ENCODE results near the gene CNPY1.

The CNPY1 gene

DNA sequence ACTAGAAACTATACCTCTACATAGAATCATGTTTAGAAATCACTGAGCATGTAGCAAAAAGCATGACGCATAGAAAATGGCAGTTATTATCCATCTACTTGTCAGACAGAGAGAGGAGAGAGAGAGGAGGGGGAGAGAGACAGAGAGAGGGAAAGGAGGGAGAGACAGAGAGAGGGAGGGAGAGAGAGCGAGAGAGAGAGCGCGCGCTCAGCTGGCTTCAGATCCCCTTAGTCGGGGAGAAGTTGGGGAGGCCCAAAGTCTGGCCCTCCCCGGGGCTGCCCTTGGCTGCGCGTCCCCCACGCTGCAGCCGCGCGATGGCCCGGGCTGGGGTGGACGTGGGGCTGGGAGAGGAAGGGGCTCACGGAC, 37.0 kb downstream of the CNPY1 start:
- no peak for FAIRE-seq

DNA sequence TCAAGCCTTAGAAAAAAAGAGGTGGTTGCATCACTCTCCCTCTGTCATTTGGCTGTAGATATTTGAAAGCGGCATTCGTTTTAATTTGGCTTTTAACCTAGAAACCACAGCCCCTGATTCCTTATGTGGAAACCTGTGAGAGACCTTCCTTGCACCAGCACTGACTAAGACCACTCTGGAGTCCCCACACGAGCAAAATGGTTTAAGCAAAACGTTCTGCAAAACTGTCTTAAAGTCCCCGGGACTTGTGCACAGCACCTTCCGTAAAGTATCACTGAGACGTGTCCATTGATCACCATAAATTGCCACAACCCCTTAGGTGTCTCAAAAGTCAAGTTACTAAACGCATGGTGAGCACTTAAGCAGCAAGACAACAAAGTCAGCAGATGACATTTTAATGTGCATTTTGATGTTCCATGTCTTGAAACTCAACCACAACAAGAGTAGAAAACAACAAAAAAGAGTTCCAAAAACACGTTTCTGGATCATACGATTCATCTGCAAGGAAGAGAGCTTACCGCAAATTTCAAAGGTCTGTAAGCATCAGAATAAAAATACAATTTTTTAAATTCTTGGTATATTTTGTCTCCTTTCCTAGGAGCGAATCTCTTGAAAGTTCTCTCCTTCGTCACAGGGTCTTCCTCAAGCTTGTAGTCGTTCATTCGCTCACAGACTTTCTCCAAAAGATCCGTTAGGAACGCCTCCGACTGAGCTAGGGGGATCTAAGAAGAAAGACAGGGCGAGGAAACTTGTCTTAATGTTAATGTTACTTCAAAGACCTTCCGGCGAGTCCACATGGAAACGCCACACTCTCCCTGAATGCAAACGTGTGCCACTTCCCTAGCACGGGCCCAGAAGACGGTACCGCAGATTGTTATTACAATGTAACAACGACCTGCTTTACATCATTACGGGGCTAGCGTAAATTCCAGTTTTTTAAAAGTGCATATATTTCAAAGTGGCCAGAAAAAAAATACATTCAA, 37.7 kb downstream of the CNPY1 start:
- FAIRE-seq: no peak

DNA sequence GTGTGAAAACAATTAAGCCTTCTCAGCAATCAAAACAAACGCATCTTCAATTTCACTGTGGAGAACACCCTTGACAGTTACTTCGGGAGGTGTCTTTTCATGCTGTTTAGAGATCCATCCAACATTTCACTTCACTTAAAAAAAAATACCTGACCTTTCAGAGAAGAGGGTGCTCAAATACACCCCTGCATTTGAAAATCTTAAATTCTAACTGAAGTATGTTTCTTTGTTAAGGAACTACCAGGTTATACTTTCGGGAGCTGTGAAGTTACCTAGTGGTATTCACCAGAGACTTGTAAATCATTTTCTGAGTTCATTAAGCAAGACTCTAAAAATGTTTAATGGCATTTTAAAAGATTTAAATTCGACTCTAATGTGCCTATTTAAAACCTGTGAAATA, 38.8 kb downstream of the CNPY1 start:
- FAIRE-seq: no peak

DNA sequence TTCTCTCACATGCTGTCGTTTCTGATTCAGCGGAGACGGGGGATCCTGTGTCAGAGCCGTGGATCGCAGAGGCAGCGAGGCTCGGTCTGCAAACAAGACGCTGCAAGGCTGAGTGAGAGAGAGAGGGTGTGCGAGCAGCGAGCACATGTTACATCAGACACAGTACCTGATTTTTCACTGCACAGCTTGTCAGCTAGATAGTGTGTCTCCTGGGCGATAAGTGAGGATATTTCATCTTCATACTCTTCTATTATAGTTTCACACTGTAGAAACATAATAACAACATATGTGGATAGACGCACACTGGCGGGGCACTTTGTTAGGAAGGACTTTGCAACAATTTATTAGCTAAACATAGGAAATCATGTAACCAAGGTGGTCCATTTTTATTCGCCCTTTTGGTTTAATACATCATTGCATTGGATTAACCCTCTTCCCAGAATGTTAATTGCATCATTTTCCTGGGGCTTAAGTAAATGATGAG, 39.5 kb downstream of the CNPY1 start:
- no peak for FAIRE-seq

DNA sequence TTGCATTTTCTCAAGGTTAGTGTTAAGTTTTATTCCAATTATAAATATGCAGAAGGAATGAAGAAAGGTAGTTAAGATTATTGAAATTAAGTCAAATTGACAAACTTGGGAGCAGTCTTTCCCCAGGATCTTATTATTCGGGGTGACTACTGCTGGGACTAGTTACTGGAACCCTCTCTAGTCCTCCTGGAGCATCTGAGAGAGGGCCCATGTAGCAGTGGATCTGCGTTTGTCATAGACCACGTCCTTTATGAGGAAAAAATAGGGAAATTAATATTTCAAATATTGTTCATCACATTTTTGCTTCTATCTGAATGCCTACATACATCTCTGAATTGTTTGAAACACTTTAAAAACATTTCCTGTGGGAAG, 41.0 kb downstream of the CNPY1 start:
- FAIRE-seq: no peak

DNA sequence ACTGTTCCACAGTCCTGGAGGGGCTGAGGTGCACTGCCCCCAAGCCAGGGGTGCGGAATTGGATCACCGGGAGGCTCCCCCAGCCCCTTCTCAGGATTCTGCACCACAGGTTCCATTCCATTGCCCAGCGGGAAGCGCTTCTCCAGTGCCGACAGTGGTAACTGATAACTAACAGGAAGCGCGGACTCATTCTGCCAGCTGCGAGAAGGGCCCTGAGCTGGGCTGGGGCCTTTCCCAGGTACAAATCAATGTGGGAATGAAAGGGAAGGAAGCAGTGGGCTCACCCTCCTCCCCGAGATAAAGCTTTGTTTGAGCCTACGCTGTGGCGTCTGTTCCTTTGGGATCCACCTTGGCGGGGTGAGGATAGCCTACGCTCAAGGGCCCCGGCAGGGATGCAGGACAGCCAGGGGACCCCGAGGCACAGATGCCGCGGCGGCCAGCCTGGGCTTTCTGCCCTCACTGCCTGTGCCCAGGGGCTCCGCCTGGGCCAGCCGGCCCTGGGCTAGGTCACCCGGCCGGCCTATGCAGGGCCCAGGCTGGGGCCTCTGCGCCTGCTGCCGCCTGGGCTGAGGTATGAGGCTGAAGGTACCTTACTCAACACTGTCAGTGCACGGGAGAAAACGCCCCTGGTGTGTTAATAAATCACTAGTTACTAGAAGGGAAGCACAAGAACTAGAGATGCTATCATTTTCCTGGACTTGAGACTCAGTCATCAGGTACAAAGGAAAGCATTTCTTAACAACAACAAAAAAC, 49.0 kb downstream of the CNPY1 start:
- FAIRE-seq: no peak

DNA sequence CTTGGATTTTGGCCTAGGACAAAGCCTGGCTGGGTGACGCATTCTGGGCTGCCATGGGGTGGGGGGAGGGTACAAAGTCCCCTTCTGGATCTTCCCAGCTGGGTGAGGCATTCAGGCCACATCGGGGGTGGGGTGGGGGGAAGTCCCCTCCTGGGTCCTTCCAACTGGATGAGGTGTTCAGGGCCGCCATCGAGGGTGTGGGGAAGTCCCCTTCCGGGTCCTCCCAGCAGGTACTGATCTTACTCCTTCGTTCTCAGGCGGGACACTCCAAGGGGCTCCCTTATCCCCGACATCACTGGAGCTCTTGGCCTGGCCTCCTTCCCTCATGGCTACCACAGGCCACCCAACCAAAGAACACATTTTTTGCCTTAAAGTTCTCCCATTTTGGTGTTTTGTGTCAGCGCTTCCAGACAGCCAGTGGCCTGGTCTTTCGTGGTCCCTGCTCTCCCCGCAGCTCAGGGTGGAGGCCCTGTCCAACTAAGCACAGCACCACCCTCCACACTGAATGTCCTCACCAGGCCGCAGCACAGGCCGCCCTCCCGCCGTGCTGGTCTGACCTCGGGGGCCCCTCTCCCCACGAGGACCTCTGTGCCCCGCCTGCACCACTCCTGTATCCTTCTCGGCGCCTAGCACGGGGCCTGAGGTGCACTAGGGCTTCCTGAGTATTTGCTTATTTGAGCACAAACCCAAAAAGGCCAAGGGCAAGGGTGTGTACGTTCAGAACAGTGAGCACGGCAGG, 49.9 kb downstream of the CNPY1 start:
- no peak for FAIRE-seq

DNA sequence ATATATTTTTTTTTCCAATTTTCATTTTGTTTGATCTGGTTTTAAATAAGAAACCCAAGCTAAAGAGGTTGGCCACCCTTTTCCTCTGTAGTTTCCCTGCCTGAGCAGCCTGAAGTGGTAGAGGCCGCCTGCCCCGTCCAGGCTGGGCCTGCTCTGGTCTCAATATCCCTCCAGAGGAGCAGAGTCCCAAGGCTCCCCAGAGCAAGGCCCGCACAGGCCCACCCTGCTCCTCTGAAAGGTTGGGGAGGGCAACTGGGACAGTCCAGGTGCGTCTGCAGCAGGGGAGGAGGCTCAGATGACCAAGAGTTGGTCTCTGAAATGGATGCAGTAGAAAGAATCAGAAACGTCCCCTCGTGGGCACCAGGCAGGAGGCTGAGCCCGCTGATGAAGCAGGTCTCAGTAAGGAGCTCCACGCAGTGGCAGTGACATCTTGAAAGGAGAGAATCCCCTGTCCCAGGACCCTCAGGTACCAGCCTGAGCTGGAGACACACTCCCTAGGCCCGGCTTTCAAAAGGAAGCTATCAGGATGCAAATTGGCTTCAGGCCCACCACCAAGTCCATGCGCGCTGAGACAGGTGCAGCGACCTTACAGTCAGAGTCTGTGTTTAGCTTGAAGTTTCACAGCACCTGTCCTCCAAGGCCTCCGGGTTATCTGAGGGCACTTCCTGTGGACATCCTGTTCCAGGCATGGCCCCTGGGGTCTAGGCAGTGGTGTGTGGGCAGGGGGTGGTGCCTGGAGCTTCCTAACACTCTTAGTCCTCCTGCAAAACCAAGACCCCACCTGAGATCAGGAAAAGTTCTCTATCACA, 50.7 kb downstream of the CNPY1 start:
- FAIRE-seq: no peak

DNA sequence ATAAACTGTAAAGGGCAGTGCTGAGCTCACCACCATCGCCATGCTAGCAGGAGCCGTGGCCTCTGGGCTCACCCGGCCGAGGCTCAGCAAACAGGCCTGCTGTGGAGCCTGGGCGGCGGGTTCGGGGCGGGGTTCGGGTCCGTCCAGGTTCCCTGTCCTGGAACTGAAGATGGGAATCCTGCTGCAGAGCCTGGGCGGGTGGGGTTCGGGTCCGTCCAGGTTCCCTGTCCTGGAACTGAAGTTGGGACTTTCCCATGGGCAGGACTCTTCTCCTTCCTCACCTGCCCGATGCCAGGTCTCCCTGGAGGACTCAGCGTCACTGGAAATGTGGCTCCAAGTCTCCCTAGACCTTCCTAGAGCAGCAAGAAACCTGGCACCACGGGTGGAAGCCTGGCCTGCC, 51.8 kb downstream of the CNPY1 start:
- FAIRE-seq: no peak

DNA sequence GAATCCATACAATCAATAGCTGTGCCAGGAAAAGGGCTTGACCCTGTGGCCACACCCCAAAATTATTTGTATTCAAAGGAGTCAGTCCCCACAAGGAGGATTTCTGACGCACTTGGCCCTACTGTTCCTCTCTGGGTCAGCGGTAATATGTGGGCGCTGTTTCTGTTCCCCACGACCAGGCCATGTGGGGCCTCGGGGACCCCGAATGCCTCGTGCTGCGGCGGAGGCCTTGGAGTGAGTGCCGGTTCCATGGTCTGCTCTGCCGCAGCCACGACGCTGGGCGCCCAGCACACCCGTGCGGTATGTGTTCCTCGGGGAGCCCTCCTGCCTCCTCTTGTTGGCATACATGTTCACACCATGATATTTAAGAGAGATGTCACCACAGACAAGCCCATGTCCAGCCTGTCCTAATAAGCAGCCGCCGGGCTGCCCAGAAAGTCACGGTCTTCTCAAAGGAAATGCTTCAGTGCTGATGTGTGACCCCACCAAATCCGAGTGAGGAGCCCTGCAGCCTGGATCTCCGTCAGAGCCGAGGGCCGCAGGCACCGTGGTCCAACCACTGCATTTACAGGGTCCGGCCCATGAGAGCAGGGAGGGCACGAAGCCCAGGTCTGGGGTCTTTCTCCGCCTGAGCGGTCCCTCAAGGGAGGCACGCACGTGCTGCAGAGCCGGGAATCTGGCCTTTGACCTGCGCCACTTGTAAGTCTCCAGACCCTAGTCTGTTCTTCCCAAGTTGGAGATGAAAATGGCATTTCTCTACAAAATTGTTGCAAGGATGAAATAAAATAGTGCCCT, 52.4 kb downstream of the CNPY1 start:
- FAIRE-seq: no peak

DNA sequence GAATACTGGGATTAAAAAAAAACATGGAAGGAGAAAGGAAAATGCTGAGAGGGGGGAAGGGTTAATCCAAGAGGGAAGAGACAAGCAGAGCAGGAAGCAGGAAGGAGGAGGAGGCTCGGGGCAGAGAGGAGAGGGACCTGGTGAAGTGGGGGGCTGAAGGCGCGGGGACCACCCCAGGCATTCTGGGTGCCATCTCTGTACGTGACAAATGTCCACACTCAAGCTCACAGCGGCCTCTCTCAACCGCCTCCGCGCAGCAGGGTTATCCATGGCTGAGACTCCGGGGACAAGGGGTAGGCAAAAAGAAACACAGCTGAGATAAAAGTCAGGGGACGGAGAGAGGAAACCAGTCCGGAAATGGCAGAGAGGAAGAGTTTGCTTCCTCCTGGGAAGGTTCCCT, 54.5 kb downstream of the CNPY1 start:
- no peak for FAIRE-seq

DNA sequence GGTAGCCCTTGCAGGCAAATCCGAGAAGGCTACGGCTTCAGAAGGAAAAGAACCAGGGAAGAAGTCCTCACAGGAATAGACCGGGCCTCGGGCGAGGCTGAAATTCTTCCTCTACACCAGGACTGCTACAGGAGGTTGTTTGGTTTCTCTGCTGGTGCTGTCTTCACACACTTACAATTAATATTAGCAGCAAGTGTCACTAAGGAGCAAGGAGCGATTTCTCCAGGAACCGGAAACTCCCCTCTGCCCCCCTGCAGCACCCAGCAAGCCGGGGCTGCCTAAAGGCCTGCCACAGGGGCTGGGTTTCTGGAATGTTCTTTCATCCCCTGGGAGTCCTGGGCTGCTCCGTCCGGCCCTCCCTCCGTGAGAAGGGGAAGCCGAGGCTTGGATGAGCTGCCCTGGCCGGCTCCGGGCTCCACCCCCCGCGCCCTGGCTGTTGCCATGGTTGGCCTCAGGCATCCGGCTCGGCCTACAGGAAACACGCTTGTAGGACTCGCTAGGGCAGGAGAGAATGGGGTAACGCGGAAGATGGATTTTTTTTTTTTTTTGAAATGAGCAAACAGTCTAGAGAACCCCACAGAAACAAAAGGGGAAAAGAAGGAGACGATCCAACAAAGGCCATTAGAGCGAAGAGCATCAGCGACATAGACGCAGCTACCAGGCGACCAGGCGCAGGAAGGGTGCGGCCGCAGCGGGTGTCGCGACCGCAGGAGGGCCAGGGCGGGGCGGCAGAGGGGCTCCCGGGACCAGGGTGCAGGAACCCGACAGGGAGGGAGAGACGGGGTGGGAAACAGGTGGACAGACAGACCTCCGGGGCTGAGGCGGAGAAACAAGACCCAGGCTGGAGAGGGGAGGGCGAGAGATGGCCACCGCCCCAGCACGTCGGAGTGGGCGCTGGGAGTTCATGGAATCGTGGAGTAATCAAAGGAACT, 55.4 kb downstream of the CNPY1 start:
- no peak for FAIRE-seq

DNA sequence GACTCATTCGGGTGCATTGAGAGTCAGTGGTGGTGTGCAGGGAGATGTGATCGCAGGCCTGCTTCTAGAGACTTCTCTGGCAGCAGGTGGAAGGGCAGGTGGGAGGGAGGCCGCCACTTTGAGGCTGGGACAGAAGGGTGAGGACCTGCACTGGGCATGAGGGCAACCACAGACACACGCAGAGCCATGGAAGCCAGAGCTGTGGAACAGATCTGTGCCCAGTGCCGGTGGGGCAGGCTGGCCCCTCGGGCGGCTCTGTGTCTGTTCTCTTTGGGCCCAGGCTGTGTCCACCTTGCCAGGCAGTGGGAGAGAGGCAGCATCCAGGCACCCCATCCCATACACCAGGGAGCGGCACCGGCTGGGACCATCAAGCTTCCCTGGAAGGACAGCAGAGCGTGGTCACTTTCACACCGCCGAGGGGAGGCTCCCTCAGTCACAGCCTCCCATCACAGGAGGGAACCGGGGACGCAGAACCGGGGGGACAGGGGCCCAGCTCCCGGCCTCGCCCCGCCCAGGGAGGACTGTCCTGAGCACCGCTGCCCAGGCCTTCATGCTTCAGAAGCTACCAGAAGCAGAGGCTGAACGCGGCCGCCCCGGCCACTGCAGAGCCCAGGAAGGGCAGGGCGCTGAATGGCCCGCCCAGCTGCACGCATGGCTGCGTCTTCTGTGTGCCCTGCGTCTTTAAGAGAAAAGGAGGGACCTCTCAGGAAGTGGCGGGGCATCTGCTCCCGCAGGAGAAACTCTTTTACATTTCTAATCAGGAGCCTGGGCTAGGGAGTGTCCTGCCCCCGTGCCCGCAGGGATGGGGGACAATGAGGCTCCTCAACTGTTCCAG, 56.3 kb downstream of the CNPY1 start:
- no peak for FAIRE-seq

DNA sequence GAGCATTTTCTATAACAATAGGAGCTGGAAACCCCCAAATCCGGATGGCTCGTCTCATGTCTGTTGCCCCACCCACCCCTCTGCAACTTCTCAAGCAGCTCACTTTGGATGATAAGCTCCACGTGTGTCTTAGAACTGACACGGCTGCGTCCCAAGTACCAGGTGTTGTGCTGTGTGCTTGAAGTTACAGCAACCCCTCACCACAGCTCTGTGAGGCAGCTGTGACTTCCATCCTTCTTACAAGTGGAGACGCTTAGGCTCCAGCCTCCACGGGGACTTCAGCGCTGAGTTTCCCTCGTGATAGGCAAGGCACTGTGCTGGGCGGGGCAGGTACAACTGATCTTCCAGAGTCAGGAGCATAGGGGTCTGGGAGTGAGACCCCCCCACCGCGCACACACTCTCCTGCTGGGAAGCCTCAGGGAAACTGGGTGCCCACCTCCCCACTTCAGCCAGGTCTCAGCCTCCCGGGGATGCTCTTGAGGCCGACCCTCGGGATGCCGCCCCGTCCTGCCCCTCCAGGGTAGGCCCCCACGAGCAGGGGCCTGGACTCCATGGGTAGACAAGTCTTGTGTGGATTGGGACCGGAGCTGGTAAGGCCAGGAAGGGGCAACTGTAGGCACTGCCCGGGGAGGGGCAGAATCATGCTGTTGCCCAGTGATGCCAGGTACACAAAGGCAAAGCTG, 57.1 kb downstream of the CNPY1 start:
- FAIRE-seq: no peak

DNA sequence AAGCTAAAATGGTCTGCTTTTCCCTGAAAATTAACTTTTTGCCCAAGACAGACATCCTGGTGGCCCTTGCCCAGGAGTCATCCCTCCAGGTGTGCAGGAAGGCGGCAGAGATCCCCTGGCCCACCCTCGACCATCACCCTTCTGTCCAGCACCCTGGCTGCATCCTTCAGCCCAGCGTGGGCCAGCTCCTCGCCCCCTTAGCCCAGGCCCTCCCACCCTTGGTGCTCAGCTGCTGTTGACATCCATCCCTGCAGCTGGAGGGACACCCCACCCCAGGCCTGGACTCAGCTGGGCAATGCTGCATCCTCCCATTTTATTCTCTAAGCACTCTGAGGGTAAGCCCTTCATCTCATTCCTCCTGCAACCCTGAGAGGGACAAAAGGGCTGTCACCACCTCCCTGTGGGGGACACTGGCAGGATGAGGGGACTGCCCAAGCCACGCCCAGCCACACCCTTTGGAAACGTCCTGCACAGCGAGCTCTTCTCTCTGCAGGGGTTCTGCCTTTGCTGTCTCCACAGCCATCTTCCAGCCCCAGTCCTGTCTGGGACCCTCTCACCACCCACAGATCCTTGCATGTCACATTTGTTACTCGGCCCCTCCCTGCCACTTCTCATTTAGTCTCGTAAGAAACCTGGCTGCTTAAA, 57.8 kb downstream of the CNPY1 start:
- FAIRE-seq: no peak

DNA sequence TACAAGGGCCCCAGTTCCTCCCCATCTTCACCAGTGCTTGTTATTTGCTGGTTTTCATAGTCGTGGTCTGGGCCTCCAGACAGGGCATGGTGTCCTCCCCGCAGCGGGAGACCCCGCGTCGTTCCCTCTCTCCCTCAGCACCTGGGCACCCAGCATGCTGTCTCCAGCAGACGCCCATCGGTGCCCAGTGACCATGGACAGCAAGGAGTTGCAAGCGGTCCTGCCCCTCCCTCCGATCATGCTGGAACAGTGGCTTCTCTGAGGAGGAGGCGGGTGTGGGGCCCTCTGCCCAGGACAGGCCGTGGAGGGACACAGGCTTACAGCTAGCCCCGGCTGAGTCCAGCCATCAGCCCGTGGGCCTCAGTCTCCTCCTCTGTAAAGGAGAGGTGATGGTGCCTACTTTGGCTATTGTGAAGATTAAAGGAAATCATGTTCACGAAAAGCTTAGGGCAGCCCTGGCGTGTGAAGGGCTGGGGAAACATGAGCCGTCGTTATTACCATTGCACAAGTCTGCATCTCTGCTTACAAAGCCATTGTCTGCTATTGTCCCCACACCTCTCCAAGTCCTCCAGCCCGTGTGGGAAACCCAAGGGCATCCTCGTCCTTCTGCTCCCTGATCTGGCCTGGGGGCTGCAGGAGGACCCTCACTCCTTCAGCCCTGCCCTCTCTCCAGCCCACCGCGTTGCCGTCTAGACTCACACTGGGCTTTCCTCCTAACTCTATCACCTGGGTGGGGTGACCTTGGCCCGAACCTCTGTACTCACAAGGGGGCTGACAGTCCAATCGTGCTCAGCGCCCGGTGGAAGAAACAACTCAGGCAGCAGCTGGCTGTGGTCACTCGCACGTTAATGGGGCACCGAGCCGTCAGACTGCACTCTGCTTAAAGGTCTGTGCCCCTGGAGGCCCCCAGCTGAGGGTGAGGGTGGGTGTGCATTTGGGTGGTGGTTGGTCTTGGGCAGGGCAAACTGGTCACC, 58.6 kb downstream of the CNPY1 start:
- FAIRE-seq: no peak
